ENCODE measurements around the gene NPS.

- no peak for TF ChIP-seq ARNTL (CRISPR knock-in tag; IDR thresholded peaks at IDR 0.05; ENCODE audit: borderline replicate concordance, low read depth)
- no peak for TF ChIP-seq GLIS3 (CRISPR knock-in tag; IDR thresholded peaks at IDR 0.05)
- TF ChIP-seq, protein P1, sequence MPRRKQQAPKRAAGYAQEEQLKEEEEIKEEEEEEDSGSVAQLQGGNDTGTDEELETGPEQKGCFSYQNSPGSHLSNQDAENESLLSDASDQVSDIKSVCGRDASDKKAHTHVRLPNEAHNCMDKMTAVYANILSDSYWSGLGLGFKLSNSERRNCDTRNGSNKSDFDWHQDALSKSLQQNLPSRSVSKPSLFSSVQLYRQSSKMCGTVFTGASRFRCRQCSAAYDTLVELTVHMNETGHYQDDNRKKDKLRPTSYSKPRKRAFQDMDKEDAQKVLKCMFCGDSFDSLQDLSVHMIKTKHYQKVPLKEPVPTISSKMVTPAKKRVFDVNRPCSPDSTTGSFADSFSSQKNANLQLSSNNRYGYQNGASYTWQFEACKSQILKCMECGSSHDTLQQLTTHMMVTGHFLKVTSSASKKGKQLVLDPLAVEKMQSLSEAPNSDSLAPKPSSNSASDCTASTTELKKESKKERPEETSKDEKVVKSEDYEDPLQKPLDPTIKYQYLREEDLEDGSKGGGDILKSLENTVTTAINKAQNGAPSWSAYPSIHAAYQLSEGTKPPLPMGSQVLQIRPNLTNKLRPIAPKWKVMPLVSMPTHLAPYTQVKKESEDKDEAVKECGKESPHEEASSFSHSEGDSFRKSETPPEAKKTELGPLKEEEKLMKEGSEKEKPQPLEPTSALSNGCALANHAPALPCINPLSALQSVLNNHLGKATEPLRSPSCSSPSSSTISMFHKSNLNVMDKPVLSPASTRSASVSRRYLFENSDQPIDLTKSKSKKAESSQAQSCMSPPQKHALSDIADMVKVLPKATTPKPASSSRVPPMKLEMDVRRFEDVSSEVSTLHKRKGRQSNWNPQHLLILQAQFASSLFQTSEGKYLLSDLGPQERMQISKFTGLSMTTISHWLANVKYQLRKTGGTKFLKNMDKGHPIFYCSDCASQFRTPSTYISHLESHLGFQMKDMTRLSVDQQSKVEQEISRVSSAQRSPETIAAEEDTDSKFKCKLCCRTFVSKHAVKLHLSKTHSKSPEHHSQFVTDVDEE (CRISPR knock-in tag; IDR thresholded peaks at IDR 0.05), result no peak
- TF ChIP-seq ZC3H10 (CRISPR knock-in tag; IDR thresholded peaks at IDR 0.05), result no peak
Measured at GRCh38 chr10:127526161-127526560, 22.9 kb upstream of the NPS start.
